GM21423 (cell line): Measurements from ENCODE around the gene MDC1.
"Not testable (repeated sequence)": the region's sequence is repeated elsewhere in the genome, so short reads cannot be mapped to it uniquely, and the experiment has no call there.

Source experiments
- ATAC-seq: cut with Tn5 transposase; IDR thresholded peaks from one replicate; pipeline ENCODE4 v1.9.1; 2021; ENCODE audit warnings: mild to moderate bottlenecking, moderate library complexity; ENCODE audit not compliant: unreplicated experiment

The MDC1 gene

GRCh38 chr6:30717129-30717844 lies at the start of gene MDC1:
Gene MDC1, minus strand, starts transcription at chr6:30717281. Its CDS starts 2,106 bp downstream, at chr6:30715175.
- peak; percentile 67 for ATAC-seq

GRCh38 chr6:30766461-30767157 lies 49.5 kb upstream of the MDC1 start:
- no peak for ATAC-seq

GRCh38 chr6:30765495-30765894 lies 48.4 kb upstream of the MDC1 start:
- ATAC-seq = not testable (repeated sequence)

GRCh38 chr6:30764490-30765043 lies 47.5 kb upstream of the MDC1 start:
- ATAC-seq = not testable (repeated sequence)

- no peak for ATAC-seq
Observed at GRCh38 chr6:30763618-30764489, 46.8 kb upstream of the MDC1 start.

- no peak for ATAC-seq
Observed at GRCh38 chr6:30763155-30763617, 46.1 kb upstream of the MDC1 start.

GRCh38 chr6:30761791-30762429 lies 44.8 kb upstream of the MDC1 start:
- ATAC-seq = no peak

GRCh38 chr6:30760549-30760948 lies 43.5 kb upstream of the MDC1 start:
- ATAC-seq = no peak

GRCh38 chr6:30759575-30760239 lies 42.6 kb upstream of the MDC1 start:
- ATAC-seq = no peak

- ATAC-seq = no peak
Observed at GRCh38 chr6:30757261-30757904, 40.3 kb upstream of the MDC1 start.

- ATAC-seq = not testable (repeated sequence)
Observed at GRCh38 chr6:30756405-30757003, 39.4 kb upstream of the MDC1 start.

GRCh38 chr6:30754631-30755030 lies 37.5 kb upstream of the MDC1 start:
- ATAC-seq = no peak

- no peak for ATAC-seq
Observed at GRCh38 chr6:30752157-30752927, 35.3 kb upstream of the MDC1 start.

- ATAC-seq = no peak
Observed at GRCh38 chr6:30750379-30750668, 33.2 kb upstream of the MDC1 start.

GRCh38 chr6:30749554-30750378 lies 32.7 kb upstream of the MDC1 start:
- no peak for ATAC-seq

- ATAC-seq = no peak
Observed at GRCh38 chr6:30748851-30749540, 31.9 kb upstream of the MDC1 start.
